ENCODE data around the gene SI.
"Not testable (repeated sequence)": the region's sequence is repeated elsewhere in the genome, so short reads cannot be mapped to it uniquely, and the experiment has no call there.

- TF ChIP-seq CTCF, GLIS2 (tag by site-specific recombination; IDR thresholded peaks at IDR 0.05): not testable (repeated sequence)
Measured at GRCh38 chr3:164951403-164951802, 126.9 kb downstream of the SI start.

All from HEK293 (cell line).